Adrenal gland (tissue), 5 donors: ENCODE results near the gene EIF3J.

ENCODE experiments used
- CTCF ChIP-seq, 6 experiments: fragments of 450-650 bp in 4 of 6; fragments of 200-600 bp in 2 of 6; sonication (generic) in 1 of 6; IDR thresholded peaks; 1 replicate in 5 of 6; 2 replicates in 1 of 6; pipeline versions ENCODE4 v1.5.1 to v1.8.0; 2016 to 2021; ENCODE audit warnings: antibody characterized with exemption in 6 of 6, mild to moderate bottlenecking in 2 of 6, moderate library complexity in 1 of 6
- POLR2A ChIP-seq, 2 donors: fragments of 450-650 bp; IDR thresholded peaks; one replicate each; pipeline ENCODE4 v1.6.1; 2017; ENCODE audit warnings: antibody characterized with exemption in 2 of 2, mild to moderate bottlenecking in 2 of 2, moderate library complexity in 1 of 2
- donor health status: DM: no; HTN: no; CAD: no.

DNA sequence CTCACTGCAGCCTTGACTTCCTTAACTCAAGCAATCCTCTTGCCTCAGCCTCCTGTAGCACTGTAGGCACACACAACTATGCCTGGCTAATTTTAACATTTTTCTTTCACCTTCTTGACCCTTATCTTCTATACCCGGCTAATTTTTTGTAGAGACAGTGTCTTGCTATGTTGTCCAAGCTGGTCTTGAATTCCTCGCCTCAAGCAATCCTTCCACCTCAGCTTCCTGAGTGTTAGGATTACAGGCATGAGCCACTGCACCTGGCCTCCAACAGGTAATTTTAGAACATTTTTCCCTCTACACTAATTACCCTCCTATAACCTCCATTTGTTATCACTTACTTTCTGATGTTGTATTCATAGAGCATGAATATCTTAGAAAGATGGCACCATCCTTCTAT, 66.2 kb downstream of the EIF3J start:
- no peak for TF ChIP-seq CTCF (IDR thresholded peaks at IDR 0.05)
- no peak for TF ChIP-seq POLR2A (IDR thresholded peaks at IDR 0.05)
